Neuronal stem cell (in vitro differentiated cells): ENCODE results near the gene SLITRK4.

Source experiments
- DNase-seq: peaks from one replicate; pipeline ENCODE4 v3.0.0-alpha.2; 2013; ENCODE audit warnings: low spot score
- H2AFZ ChIP-seq: one replicate; pipeline ENCODE4 v1.6.1; 2013; ENCODE audit warnings: mild to moderate bottlenecking, low read length, inconsistent platforms
- H2AK5ac ChIP-seq: 2 replicates; pipeline ENCODE4 v1.6.1; 2013; ENCODE audit warnings: low read depth, mild to moderate bottlenecking, inconsistent platforms, low read length, moderate library complexity, mixed read lengths
- H2BK120ac ChIP-seq: 2 replicates; pipeline ENCODE4 v1.6.1; 2013; ENCODE audit warnings: low read depth, mild to moderate bottlenecking, inconsistent platforms, low read length, moderate library complexity, mixed read lengths
- H2BK12ac ChIP-seq: one replicate; pipeline ENCODE4 v1.6.1; 2013; ENCODE audit warnings: low read length, inconsistent platforms
- H2BK15ac ChIP-seq: 2 replicates; pipeline ENCODE4 v1.6.1; 2013; ENCODE audit warnings: mild to moderate bottlenecking, low read length, inconsistent platforms, mixed read lengths
- H2BK5ac ChIP-seq: one replicate; pipeline ENCODE4 v1.6.1; 2013; ENCODE audit warnings: inconsistent platforms, mild to moderate bottlenecking, low read length, moderate library complexity
- H3K14ac ChIP-seq: one replicate; pipeline ENCODE4 v1.6.1; 2013; ENCODE audit warnings: low read length, inconsistent platforms
- H3K18ac ChIP-seq: 2 replicates; pipeline ENCODE4 v1.6.1; 2013; ENCODE audit warnings: low read length, inconsistent platforms
- H3K23ac ChIP-seq: 2 replicates; pipeline ENCODE4 v1.6.1; 2013; ENCODE audit warnings: low read depth, mild to moderate bottlenecking, mixed read lengths, low read length, inconsistent platforms; ENCODE audit not compliant: poor library complexity
- H3K27ac ChIP-seq: replicated peaks from 3 replicates; pipeline ENCODE4 v1.5.1; 2013; ENCODE audit warnings: low read length, inconsistent platforms
- H3K27me3 ChIP-seq, 3 experiments: 2 replicates each; pipeline ENCODE4 v1.6.1; 2013; ENCODE audit warnings: low read length in 3 of 3, mild to moderate bottlenecking in 2 of 3, inconsistent platforms in 1 of 3, low read depth in 1 of 3, mixed read lengths in 1 of 3, moderate library complexity in 1 of 3; ENCODE audit not compliant: control insufficient read depth in 3 of 3, insufficient read depth in 3 of 3
- H3K36me3 ChIP-seq, 2 donors: replicated peaks in 1 of 2; 2 replicates each; pipeline ENCODE4 v1.6.1; 2013; ENCODE audit warnings: low read length in 2 of 2; ENCODE audit not compliant: control insufficient read depth in 2 of 2, insufficient read depth in 2 of 2
- H3K4ac ChIP-seq: 2 replicates; pipeline ENCODE4 v1.6.1; 2013; ENCODE audit warnings: inconsistent platforms, mild to moderate bottlenecking, low read length, moderate library complexity
- H3K4me1 ChIP-seq, 2 donors: 1 replicate in 1 of 2; 2 replicates in 1 of 2; pipeline ENCODE4 v1.6.1; 2013; ENCODE audit warnings: low read length in 2 of 2, low read depth in 1 of 2; ENCODE audit not compliant: control insufficient read depth in 2 of 2, insufficient read depth in 1 of 2
- H3K4me2 ChIP-seq: one replicate; pipeline ENCODE4 v1.6.1; 2013; ENCODE audit warnings: mild to moderate bottlenecking, low read length, inconsistent platforms; ENCODE audit not compliant: insufficient read depth, poor library complexity, severe bottlenecking
- H3K4me3 ChIP-seq, 2 donors: 2 replicates each; pipeline ENCODE4 v1.5.1; 2013; ENCODE audit warnings: low read length in 2 of 2, mild to moderate bottlenecking in 2 of 2, inconsistent platforms in 1 of 2, moderate library complexity in 1 of 2
- H3K79me1 ChIP-seq: one replicate; pipeline ENCODE4 v1.6.1; 2013; ENCODE audit warnings: low read depth, mild to moderate bottlenecking, inconsistent platforms, low read length, moderate library complexity
- H3K9ac ChIP-seq: one replicate; pipeline ENCODE4 v1.6.1; 2013; ENCODE audit warnings: mild to moderate bottlenecking, low read depth, low read length, inconsistent platforms; ENCODE audit not compliant: poor library complexity
- H3K9me3 ChIP-seq, 2 donors: replicated peaks in 1 of 2; 2 replicates each; pipeline versions ENCODE3 to v1.6.1; 2013; ENCODE audit warnings: low read length in 2 of 2, mild to moderate bottlenecking in 2 of 2, inconsistent platforms in 1 of 2, low read depth in 1 of 2, mixed read lengths in 1 of 2, moderate library complexity in 1 of 2; ENCODE audit not compliant: control insufficient read depth in 2 of 2, insufficient read depth in 1 of 2
- H4K8ac ChIP-seq: one replicate; pipeline ENCODE4 v1.6.1; 2013; ENCODE audit warnings: low read depth, mild to moderate bottlenecking, inconsistent platforms, low read length, moderate library complexity
- H4K91ac ChIP-seq: one replicate; pipeline ENCODE4 v1.6.1; 2013; ENCODE audit warnings: low read length, low read depth, mild to moderate bottlenecking, inconsistent platforms; ENCODE audit not compliant: poor library complexity
- WGBS, 2 donors: extraction: QIAGEN DNeasy Blood & Tissue Kit; methylation state at CpG; one replicate each; pipeline ENCODE4 v1.1.7; 2013; ENCODE audit warnings: missing lambda C conversion rate in 2 of 2, mixed read lengths in 1 of 2; ENCODE audit not compliant: insufficient read length in 2 of 2, insufficient replicate concordance in 1 of 2; ENCODE audit errors: extremely low coverage in 2 of 2; 5-methylcytosine and 5-hydroxymethylcytosine counted together

SLITRK4 gene

GRCh38 chrX:143633461-143634308 lies 2.2 kb downstream of the SLITRK4 start:
- peak overlapping the region; percentile 69 for H2AFZ ChIP-seq
- no peak overlapping the region for H2BK15ac ChIP-seq
- H2BK120ac ChIP-seq, result no peak overlapping the region
- no peaks in the 10 kb centered on the region for H3K36me3 ChIP-seq
- no peak overlapping the region for H4K91ac ChIP-seq
- no peak overlapping the region for H3K4ac ChIP-seq
- WGBS, 2 donors, result no CpG with 5 or more reads among the region's 64 CpGs
- no peak overlapping the region for H3K27ac ChIP-seq
- peaks cover 0 to 44% (median 0%) of the 10 kb centered on the region in 3 experiments for H3K27me3 ChIP-seq
- DNase-seq, result peak; percentile 18
- H3K4me1 ChIP-seq, result peaks cover 0 to 2% of the 10 kb centered on the region in 2 donors
- no peak overlapping the region for H3K14ac ChIP-seq
- no peak overlapping the region for H4K8ac ChIP-seq
- H3K4me2 ChIP-seq, result peak overlapping the region; percentile 71
- H3K9ac ChIP-seq, result peak overlapping the region; percentile 72
- no peak overlapping the region for H3K23ac ChIP-seq
- H3K4me3 ChIP-seq, result peak overlapping the region in 1 of 2 donors; percentile 89
- peak overlapping the region; percentile 57 for H3K18ac ChIP-seq
- H3K79me1 ChIP-seq, result no peaks in the 10 kb centered on the region
- no peak overlapping the region for H2BK5ac ChIP-seq
- H3K9me3 ChIP-seq, result peaks cover 0 to 2% of the 10 kb centered on the region in 2 donors
- no peak overlapping the region for H2BK12ac ChIP-seq
- H2AK5ac ChIP-seq, result no peak overlapping the region

- H3K14ac ChIP-seq, result no peak overlapping the region
- no peak overlapping the region for H2AK5ac ChIP-seq
- no peak overlapping the region for H3K23ac ChIP-seq
- H4K8ac ChIP-seq, result no peak overlapping the region
- H3K9ac ChIP-seq, result no peak overlapping the region
- no peaks in the 10 kb centered on the region for H3K79me1 ChIP-seq
- H2BK12ac ChIP-seq, result no peak overlapping the region
- no peak overlapping the region for H2AFZ ChIP-seq
- no peaks in the 10 kb centered on the region for H3K36me3 ChIP-seq
- H2BK120ac ChIP-seq, result no peak overlapping the region
- no peak overlapping the region for H2BK5ac ChIP-seq
- no peak for DNase-seq
- H3K4me1 ChIP-seq, result peaks cover 0 to 2% of the 10 kb centered on the region in 2 donors
- H3K27me3 ChIP-seq, result peaks cover 0 to 44% (median 0%) of the 10 kb centered on the region in 3 experiments
- H3K4me3 ChIP-seq, result peak overlapping the region in 1 of 2 donors; percentile 89
- H3K4ac ChIP-seq, result no peak overlapping the region
- no CpG with 5 or more reads among the region's 7 CpGs for WGBS, 2 donors
- peaks cover 0 to 2% of the 10 kb centered on the region in 2 donors for H3K9me3 ChIP-seq
- peak overlapping the region; percentile 71 for H3K4me2 ChIP-seq
- H2BK15ac ChIP-seq, result no peak overlapping the region
- no peak overlapping the region for H3K18ac ChIP-seq
- H3K27ac ChIP-seq, result no peak overlapping the region
- no peak overlapping the region for H4K91ac ChIP-seq
These were observed 3.1 kb downstream of the SLITRK4 start for GRCh38 chrX:143632625-143633410.

- Histone ChIP-seq H2AK5ac (no peak overlapping the region), H3K79me1 (no peaks in the 10 kb centered on the region), H3K9me3 (no peaks in the 10 kb centered on the region), H3K4me3 (no peak overlapping the region), H2BK15ac (no peak overlapping the region), H3K36me3 (no peaks in the 10 kb centered on the region), H2AFZ (no peak overlapping the region), H3K14ac (no peak overlapping the region), H3K4me1 (no peaks in the 10 kb centered on the region), H2BK120ac (no peak overlapping the region), H3K9ac (no peak overlapping the region), H3K27ac (no peak overlapping the region), H4K8ac (no peak overlapping the region), H2BK12ac (no peak overlapping the region), H2BK5ac (no peak overlapping the region), H4K91ac (no peak overlapping the region), H3K23ac (no peak overlapping the region), H3K4ac (no peak overlapping the region), H3K4me2 (no peak overlapping the region), H3K27me3 (no peaks in the 10 kb centered on the region), H3K18ac (no peak overlapping the region)
- no peak for DNase-seq
- WGBS, 2 donors, result no CpG with 5 or more reads among the region's 2 CpGs
These were observed 12.2 kb downstream of the SLITRK4 start for GRCh38 chrX:143623657-143624056.

- no CpG with 5 or more reads among the region's 2 CpGs for WGBS, 2 donors
- H3K36me3 ChIP-seq, result no peaks in the 10 kb centered on the region
These were observed 14.6 kb downstream of the SLITRK4 start for GRCh38 chrX:143621276-143621675.

More at GRCh38 chrX:143621276-143621675, 14.6 kb downstream of the SLITRK4 start:
- H2BK12ac ChIP-seq, result no peak overlapping the region
- H3K4me3 ChIP-seq, result no peak overlapping the region
- H3K4me2 ChIP-seq, result no peak overlapping the region
- H3K79me1 ChIP-seq, result no peaks in the 10 kb centered on the region
- H3K9ac ChIP-seq, result no peak overlapping the region
- H3K14ac ChIP-seq, result no peak overlapping the region
- H2BK15ac ChIP-seq, result no peak overlapping the region
- no peaks in the 10 kb centered on the region for H3K27me3 ChIP-seq
- no peak overlapping the region for H3K18ac ChIP-seq
- H4K8ac ChIP-seq, result no peak overlapping the region
- no peak overlapping the region for H2AK5ac ChIP-seq
- DNase-seq, result no peak
- H3K23ac ChIP-seq, result no peak overlapping the region
- H4K91ac ChIP-seq, result no peak overlapping the region
- H3K27ac ChIP-seq, result no peak overlapping the region
- H3K4me1 ChIP-seq, result no peaks in the 10 kb centered on the region
- no peak overlapping the region for H2BK5ac ChIP-seq
- H3K9me3 ChIP-seq, result no peaks in the 10 kb centered on the region
- H2AFZ ChIP-seq, result no peak overlapping the region
- H2BK120ac ChIP-seq, result no peak overlapping the region
- no peak overlapping the region for H3K4ac ChIP-seq
